OCI-LY7 (cell line): ENCODE results near the gene PLA2G2F. TPM values are rescaled to one million over a fixed set of nuclear protein-coding genes. Genes with fewer than 3 reads are reported as not detected.

Experiments
- BruUV-seq: library from RNA; stranded (reverse); fragments of 400-500 nt; replicated peaks from 2 replicates; lab custom pipeline; 2021; lab: Mats Ljungman, UMichigan
- CTCF ChIA-PET: fragments of 300-600 bp; sonication (Branson Sonifier 250); formaldehyde crosslinking; loops from one replicate; lab custom pipeline; 2022; ENCODE audit warnings: antibody characterized with exemption; ENCODE audit not compliant: unreplicated experiment; lab: Charles Lee
- POLR2A ChIA-PET: fragments of 300-600 bp; sonication (Branson Sonifier 250); formaldehyde crosslinking; loops from one replicate; lab custom pipeline; 2022; ENCODE audit warnings: antibody characterized with exemption; lab: Charles Lee
- DNase-seq: peaks from one replicate; pipeline ENCODE4 v3.0.0-alpha.2; 2015; ENCODE audit warnings: low spot score
- H2AFZ ChIP-seq: fragments of 200-600 bp; sonication (generic), shearing (Covaris generic); 2 replicates; pipeline ENCODE4 v1.6.1; 2014; ENCODE audit warnings: mild to moderate bottlenecking, antibody characterized with exemption, low read length, moderate library complexity
- H3K27ac ChIP-seq: fragments of 200-600 bp; sonication (generic); 2 replicates; pipeline ENCODE4 v1.5.1; 2014; ENCODE audit warnings: mixed run types, low read depth, mild to moderate bottlenecking, moderate library complexity, low read length, inconsistent platforms; ENCODE audit not compliant: poor library complexity, severe bottlenecking
- H3K36me3 ChIP-seq: fragments of 200-600 bp; sonication (generic); 2 replicates; pipeline ENCODE4 v1.6.1; 2014; ENCODE audit warnings: mild to moderate bottlenecking, antibody characterized with exemption, low read length, moderate library complexity, mixed read lengths; ENCODE audit not compliant: insufficient read depth
- H3K4me1 ChIP-seq: fragments of 200-600 bp; sonication (generic); 2 replicates; pipeline ENCODE4 v1.5.1; 2014; ENCODE audit warnings: mild to moderate bottlenecking, low read length; ENCODE audit not compliant: insufficient read depth, poor library complexity, severe bottlenecking
- H3K4me2 ChIP-seq: fragments of 200-600 bp; sonication (generic); 2 replicates; pipeline ENCODE4 v1.6.1; 2014; ENCODE audit warnings: mild to moderate bottlenecking, low read length
- H3K4me3 ChIP-seq: fragments of 200-600 bp; sonication (generic); 2 replicates; pipeline ENCODE4 v1.5.1; 2014; ENCODE audit warnings: mild to moderate bottlenecking, low read depth, low read length; ENCODE audit not compliant: poor library complexity, severe bottlenecking
- H3K79me2 ChIP-seq: fragments of 200-600 bp; sonication (generic); 2 replicates; pipeline ENCODE4 v1.6.1; 2016; ENCODE audit warnings: low read depth, mild to moderate bottlenecking, low read length, moderate library complexity, mixed read lengths; ENCODE audit not compliant: insufficient read depth
- H3K9me2 ChIP-seq: fragments of 200-600 bp; sonication (generic); 2 replicates; pipeline ENCODE4 v1.6.1; 2016; ENCODE audit warnings: mild to moderate bottlenecking, low read length, mixed read lengths; ENCODE audit not compliant: insufficient read depth
- H3K9me3 ChIP-seq: fragments of 200-600 bp; sonication (generic); 2 replicates; pipeline ENCODE4 v1.6.1; 2014; ENCODE audit warnings: mild to moderate bottlenecking, mixed run types, low read length, mixed read lengths
- H4K20me1 ChIP-seq: fragments of 200-600 bp; sonication (generic); 2 replicates; pipeline ENCODE4 v1.6.1; 2014; ENCODE audit warnings: mild to moderate bottlenecking, antibody characterized with exemption, low read length, moderate library complexity, mixed read lengths; ENCODE audit not compliant: insufficient read depth
- CTCF ChIP-seq: fragments of 200-600 bp; sonication (generic); conservative IDR thresholded peaks from 2 replicates; pipeline ENCODE4 v1.5.1; 2014; ENCODE audit warnings: mild to moderate bottlenecking, antibody characterized with exemption, low read length, moderate library complexity, mixed read lengths
- EZH2phosphoT487 ChIP-seq: fragments of 200-600 bp; sonication (generic); IDR thresholded peaks from 2 replicates; pipeline ENCODE4 v1.6.1; 2018; ENCODE audit warnings: low read depth, borderline replicate concordance, mild to moderate bottlenecking, mixed run types, antibody characterized with exemption, low read length, moderate library complexity, mixed read lengths
- intact Hi-C: fragments of 100-400 bp; cut with micrococcal nuclease; formaldehyde crosslinking; loops from one replicate; pipeline ENCODE4 v1.10.0; 2022; ENCODE audit not compliant: unreplicated experiment
- total RNA-seq, 2 experiments: library from RNA; depleted of rRNA in 1 of 2; stranded (reverse); fragments of >200 nt in 1 of 2; shearing (Covaris generic) in 1 of 2; gene quantifications; 2 replicates each; pipeline ENCODE4 v1.2.3, GENCODE V29; 2014 to 2022

The PLA2G2F gene
- total RNA-seq, 2 experiments from 2014 or later, result not detected

GRCh38 chr1:20093940-20094391 lies 45.2 kb upstream of the PLA2G2F start:
- H3K36me3 ChIP-seq, result no peaks in the 10 kb centered on the region
- no peaks in the 10 kb centered on the region for H3K9me3 ChIP-seq
- H3K4me1 ChIP-seq, result no peaks in the 10 kb centered on the region
- H2AFZ ChIP-seq, result no peak overlapping the region
- no peaks in the 10 kb centered on the region for H3K79me2 ChIP-seq
- POLR2A ChIA-PET, result no interaction called here
- no TSS peak for BruUV-seq
- no peak overlapping the region for H3K27ac ChIP-seq
- H3K4me3 ChIP-seq, result no peak overlapping the region
- DNase-seq, result no peak
- no peaks in the 10 kb centered on the region for H4K20me1 ChIP-seq
- CTCF ChIA-PET, result no interaction called here
- no peaks in the 10 kb centered on the region for H3K9me2 ChIP-seq
- TF ChIP-seq EZH2phosphoT487 (no peak), CTCF (no peak)
- intact Hi-C loops, result no loop called here
- H3K4me2 ChIP-seq, result no peak overlapping the region

DNA sequence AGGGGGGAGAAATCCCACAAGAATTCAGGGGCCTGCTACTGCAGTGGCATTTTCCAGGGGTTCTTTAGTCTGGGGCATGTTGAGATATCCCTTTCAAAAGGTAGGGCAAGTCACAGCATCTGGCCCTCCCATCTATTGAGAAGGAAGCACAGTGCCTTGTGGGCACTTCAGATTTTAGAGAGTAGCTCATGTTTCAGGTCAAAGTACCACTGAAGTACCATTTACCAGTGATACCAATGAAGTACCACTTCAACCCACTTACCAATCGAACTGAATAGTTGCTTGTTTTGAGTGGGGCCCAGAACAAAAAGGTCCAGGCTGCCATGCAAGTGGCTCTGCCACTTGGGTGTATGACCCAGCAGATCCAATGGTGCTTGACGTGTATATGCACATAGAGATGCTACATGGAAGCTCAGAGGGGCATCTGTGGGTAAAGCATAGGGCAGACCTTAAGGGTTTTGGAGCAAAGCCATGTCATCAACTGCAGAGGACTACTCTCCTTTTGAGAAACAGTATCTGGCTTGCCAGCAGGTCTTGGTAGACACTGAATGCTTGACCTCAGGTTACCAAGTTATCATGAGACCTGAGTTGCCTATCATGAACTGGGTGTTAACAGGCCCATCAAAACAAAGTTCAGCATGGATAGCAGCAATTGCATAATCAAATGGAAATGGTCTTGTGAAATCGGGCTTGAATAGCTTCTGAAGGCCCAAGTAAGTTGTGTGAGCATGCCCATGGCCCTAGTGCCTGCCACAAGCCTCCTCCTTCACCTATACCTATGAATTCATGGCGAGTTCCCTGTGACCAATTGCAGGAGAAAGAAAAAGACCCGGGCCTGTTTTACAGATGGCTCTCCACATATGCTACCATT lies 43.3 kb upstream of the PLA2G2F start:
- no peaks in the 10 kb centered on the region for H3K9me2 ChIP-seq
- intact Hi-C loops, result no loop called here
- no peaks in the 10 kb centered on the region for H3K36me3 ChIP-seq
- no peak overlapping the region for H3K27ac ChIP-seq
- H3K4me2 ChIP-seq, result no peak overlapping the region
- no peak overlapping the region for H3K4me3 ChIP-seq
- no peak for DNase-seq
- ChIA-PET POLR2A (interaction anchor here (0.5 kb wide), 1 partner anchor 1079 kb away, joined by 3 read pairs; no protein-coding TSS in a partner anchor), CTCF (no interaction called here)
- H3K4me1 ChIP-seq, result no peaks in the 10 kb centered on the region
- H3K9me3 ChIP-seq, result no peaks in the 10 kb centered on the region
- BruUV-seq, result no TSS peak
- H2AFZ ChIP-seq, result no peak overlapping the region
- H4K20me1 ChIP-seq, result no peaks in the 10 kb centered on the region
- TF ChIP-seq EZH2phosphoT487, result no peak
- no peak for TF ChIP-seq CTCF
- H3K79me2 ChIP-seq, result no peaks in the 10 kb centered on the region

DNA sequence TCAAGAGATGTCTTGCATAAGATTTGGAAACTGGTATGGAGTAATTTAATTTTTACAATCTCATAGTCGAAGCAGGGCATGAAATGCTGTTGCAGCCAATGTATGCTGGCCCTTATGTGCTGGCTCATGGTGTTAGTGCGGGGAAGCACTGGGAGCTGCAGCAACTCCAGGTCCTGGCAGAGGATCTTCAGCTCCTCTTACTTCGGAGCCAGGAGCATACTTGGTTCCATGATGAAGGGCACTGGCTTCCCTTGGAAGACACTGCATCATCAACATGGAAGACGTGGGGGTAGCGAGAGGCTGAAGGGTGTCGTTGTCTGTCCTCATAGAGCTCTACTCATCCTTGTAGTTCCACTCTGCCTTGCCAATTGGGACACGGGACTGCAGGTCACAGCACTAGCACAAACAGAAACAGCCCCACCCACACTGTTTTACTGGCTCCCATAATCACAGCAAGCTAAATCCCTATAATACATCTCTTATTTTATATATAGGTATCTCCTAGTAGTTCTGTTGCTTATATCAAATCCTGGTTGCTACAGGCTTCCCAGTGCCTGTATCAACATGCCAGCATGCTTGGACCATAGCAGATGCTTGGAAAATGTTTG lies 42.2 kb upstream of the PLA2G2F start:
- ChIA-PET CTCF (no interaction called here), POLR2A (no interaction called here)
- no peaks in the 10 kb centered on the region for H3K36me3 ChIP-seq
- no peaks in the 10 kb centered on the region for H3K9me3 ChIP-seq
- no peak for DNase-seq
- intact Hi-C loops, result no loop called here
- no peaks in the 10 kb centered on the region for H3K4me1 ChIP-seq
- no TSS peak for BruUV-seq
- H3K4me3 ChIP-seq, result no peak overlapping the region
- H3K9me2 ChIP-seq, result no peaks in the 10 kb centered on the region
- no peaks in the 10 kb centered on the region for H4K20me1 ChIP-seq
- H3K27ac ChIP-seq, result no peak overlapping the region
- H2AFZ ChIP-seq, result no peak overlapping the region
- H3K4me2 ChIP-seq, result no peak overlapping the region
- no peaks in the 10 kb centered on the region for H3K79me2 ChIP-seq
- no peak for TF ChIP-seq CTCF
- no peak for TF ChIP-seq EZH2phosphoT487
